ENCODE data around the gene NLE1. TPM values are rescaled to one million over a fixed set of nuclear protein-coding genes. Genes with fewer than 3 reads are reported as not detected.

Gene NLE1
- total RNA-seq, 4 donors from 2014 or later, result 9.9 to 19.3 (median 11.5) TPM

GRCh38 chr17:35132099-35132498, 10.0 kb downstream of the NLE1 start:
- intact Hi-C loops (cut with DNase I; ENCODE audit: low total_unique reads) (no loop called here), in situ Hi-C loops (cut with MboI; ENCODE audit: low sequenced_read_pairs in 4 of 4) (no loop called here)
- no peak overlapping the region for H3K27ac ChIP-seq
- ATAC-seq (no peak), DNase-seq (no peak)
- TF ChIP-seq CTCF (IDR thresholded peaks at IDR 0.05 in 4 of 5, conservative IDR thresholded peaks at IDR 0.05 in 1 of 5), result no peak
- TF ChIP-seq POLR2A (IDR thresholded peaks at IDR 0.05), result no peak
- no peaks in the 10 kb centered on the region for H3K9me3 ChIP-seq
- no peaks in the 10 kb centered on the region for H3K27me3 ChIP-seq
- H3K36me3 ChIP-seq, result peaks cover 0 to 57% of the 10 kb centered on the region in 2 donors
- no peak overlapping the region for H3K4me3 ChIP-seq
- H3K4me1 ChIP-seq, result no peaks in the 10 kb centered on the region

GRCh38 chr17:35130392-35130791, 11.7 kb downstream of the NLE1 start:
- Histone ChIP-seq H3K4me3 (no peak overlapping the region), H3K27me3 (no peaks in the 10 kb centered on the region), H3K9me3 (no peaks in the 10 kb centered on the region), H3K36me3 (peaks cover 0 to 40% of the 10 kb centered on the region in 2 donors), H3K27ac (no peak overlapping the region), H3K4me1 (no peaks in the 10 kb centered on the region)
- intact Hi-C loops (cut with DNase I; ENCODE audit: low total_unique reads), result no loop called here
- DNase-seq (no peak), ATAC-seq (no peak)
- TF ChIP-seq CTCF (IDR thresholded peaks at IDR 0.05 in 4 of 5, conservative IDR thresholded peaks at IDR 0.05 in 1 of 5) (no peak), POLR2A (IDR thresholded peaks at IDR 0.05) (no peak)
- in situ Hi-C loops (cut with MboI; ENCODE audit: low sequenced_read_pairs in 4 of 4), result no loop called here

DNA sequence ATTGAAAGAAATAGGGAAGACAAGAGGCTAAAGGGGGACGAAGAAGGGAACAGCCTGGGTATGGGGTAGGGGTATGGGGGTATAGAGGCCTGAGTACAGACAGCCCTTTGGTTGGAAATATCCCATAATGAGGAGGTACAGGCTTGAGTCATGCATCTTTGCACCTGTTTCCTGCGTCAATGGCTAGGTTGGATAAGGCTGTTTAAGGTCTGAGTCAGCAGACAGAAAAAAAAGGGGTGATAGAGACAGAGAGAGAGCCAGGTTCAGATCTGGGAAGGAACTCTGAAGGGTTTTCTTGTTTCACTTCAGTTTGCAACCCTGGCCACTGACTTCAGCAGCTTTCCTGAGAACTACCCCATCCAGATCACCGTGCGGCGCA, 12.1 kb downstream of the NLE1 start:
- TF ChIP-seq POLR2A (IDR thresholded peaks at IDR 0.05), result no peak
- no peaks in the 10 kb centered on the region for H3K27me3 ChIP-seq
- ATAC-seq (no peak), DNase-seq (no peak)
- peaks cover 0 to 36% of the 10 kb centered on the region in 2 donors for H3K36me3 ChIP-seq
- intact Hi-C loops (cut with DNase I; ENCODE audit: low total_unique reads) (no loop called here), in situ Hi-C loops (cut with MboI; ENCODE audit: low sequenced_read_pairs in 4 of 4) (loop anchor here in 3 of 4 donors (10.0 kb wide), 3 partner anchors 585 to 705 kb away; no protein-coding TSS in a partner anchor)
- no peaks in the 10 kb centered on the region for H3K9me3 ChIP-seq
- H3K4me3 ChIP-seq, result no peak overlapping the region
- H3K4me1 ChIP-seq, result no peaks in the 10 kb centered on the region
- no peak overlapping the region for H3K27ac ChIP-seq

DNA sequence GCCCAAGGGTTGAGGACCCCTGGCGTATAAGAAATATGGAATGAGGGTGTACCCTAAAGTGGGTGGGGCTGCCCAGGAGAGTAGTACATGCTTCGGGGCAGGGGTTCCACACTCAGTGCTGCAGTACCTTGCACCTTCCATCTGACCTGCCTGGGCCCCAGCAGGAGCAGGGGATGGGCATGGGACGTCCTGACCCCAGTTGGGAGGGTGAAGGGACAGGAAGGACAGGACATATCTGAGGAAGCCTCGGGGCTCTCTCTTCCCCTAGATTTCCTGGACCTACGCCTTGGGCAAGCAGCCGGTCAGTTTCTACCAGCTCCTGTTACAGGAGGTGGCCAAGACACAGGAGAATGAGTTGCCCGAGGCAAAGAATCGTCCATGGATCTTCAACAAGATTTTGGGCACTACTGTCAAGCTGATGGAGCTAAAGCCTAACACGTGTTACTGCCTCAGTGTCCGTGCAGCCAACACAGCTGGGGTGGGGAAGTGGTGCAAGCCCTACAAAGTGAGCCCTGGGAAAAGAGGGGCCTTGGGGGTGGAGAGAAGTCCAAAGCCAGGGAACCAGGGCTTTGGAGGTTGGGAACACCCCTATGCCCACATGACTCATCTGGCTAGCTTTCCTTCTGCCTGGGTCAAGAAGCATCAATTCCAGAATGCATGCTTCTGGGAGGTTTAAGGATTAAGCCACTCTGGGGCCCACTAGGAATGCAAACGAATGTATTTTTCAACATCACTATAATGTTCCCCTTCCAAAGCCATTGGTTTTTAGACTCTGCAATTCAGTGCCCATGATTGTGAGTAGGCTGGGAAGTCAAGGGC, 12.7 kb downstream of the NLE1 start:
- H3K27ac ChIP-seq, result no peak overlapping the region
- no peaks in the 10 kb centered on the region for H3K4me1 ChIP-seq
- H3K4me3 ChIP-seq, result no peak overlapping the region
- H3K27me3 ChIP-seq, result no peaks in the 10 kb centered on the region
- H3K9me3 ChIP-seq, result no peaks in the 10 kb centered on the region
- ATAC-seq (no peak), DNase-seq (no peak)
- H3K36me3 ChIP-seq, result peaks cover 0 to 30% of the 10 kb centered on the region in 2 donors
- intact Hi-C loops (cut with DNase I; ENCODE audit: low total_unique reads) (no loop called here), in situ Hi-C loops (cut with MboI; ENCODE audit: low sequenced_read_pairs in 4 of 4) (loop anchor here in 3 of 4 donors (10.0 kb wide), 3 partner anchors 585 to 705 kb away; no protein-coding TSS in a partner anchor)
- TF ChIP-seq POLR2A (IDR thresholded peaks at IDR 0.05) (no peak), CTCF (IDR thresholded peaks at IDR 0.05 in 4 of 5, conservative IDR thresholded peaks at IDR 0.05 in 1 of 5) (no peak)

DNA sequence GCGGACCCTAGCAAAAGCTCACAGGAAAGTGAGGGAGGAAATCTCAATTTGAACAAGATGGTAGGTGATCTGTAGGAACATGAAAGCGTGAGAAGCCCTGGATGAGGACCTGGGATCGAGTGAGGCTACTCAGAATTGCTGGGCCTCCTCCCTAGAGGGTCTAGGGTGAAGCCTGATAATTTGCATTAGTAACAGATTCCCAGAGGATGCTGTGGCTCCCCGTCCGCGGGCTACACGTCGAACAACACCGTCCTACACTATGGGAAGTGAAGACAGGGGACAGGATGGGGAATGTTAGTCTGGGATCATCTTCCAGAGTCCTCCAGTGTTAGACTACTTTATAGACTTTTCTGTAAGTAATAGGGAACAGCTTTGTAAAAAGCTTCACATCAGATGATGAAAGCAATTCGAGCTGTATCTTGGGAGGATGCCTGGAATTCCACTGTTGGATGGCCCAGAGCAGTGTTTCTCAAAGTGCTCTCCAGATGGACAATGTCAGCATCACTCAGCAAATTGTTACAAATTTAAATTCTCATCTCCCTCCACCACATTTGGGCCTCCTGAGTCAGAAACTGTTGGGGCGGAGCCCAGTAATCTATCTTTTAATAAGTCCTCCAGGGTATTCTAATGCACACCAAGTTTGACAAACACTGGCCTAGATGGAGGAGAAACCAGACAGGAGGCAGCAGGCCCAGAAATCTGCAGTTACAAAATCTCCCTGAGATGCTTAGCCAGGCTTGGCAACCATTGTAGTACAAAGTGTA, 14.2 kb downstream of the NLE1 start:
- no peak for ATAC-seq
- H3K4me3 ChIP-seq, result no peak overlapping the region
- TF ChIP-seq CTCF (IDR thresholded peaks at IDR 0.05 in 4 of 5, conservative IDR thresholded peaks at IDR 0.05 in 1 of 5) (no peak), POLR2A (IDR thresholded peaks at IDR 0.05) (no peak)
- no peak for DNase-seq
- in situ Hi-C loops (cut with MboI; ENCODE audit: low sequenced_read_pairs in 4 of 4) (loop anchor here in 3 of 4 donors (10.0 kb wide), 3 partner anchors 583 to 703 kb away; no protein-coding TSS in a partner anchor), intact Hi-C loops (cut with DNase I; ENCODE audit: low total_unique reads) (no loop called here)
- no peak overlapping the region for H3K27ac ChIP-seq
- no peaks in the 10 kb centered on the region for H3K27me3 ChIP-seq
- peaks cover 0 to 16% of the 10 kb centered on the region in 2 donors for H3K36me3 ChIP-seq
- no peaks in the 10 kb centered on the region for H3K9me3 ChIP-seq
- no peaks in the 10 kb centered on the region for H3K4me1 ChIP-seq
